GM23338 (cell line): Measurements from ENCODE around the gene CDC42BPG. TPM values are rescaled to one million over a fixed set of nuclear protein-coding genes. Genes with fewer than 3 reads are reported as not detected.

ENCODE experiments used
- ATAC-seq: fragments of 200-7000 bp; cut with Tn5 transposase; 3 replicates; pipeline ENCODE4 v1.9.1; 2020
- DNase-seq: peaks from one replicate; pipeline ENCODE4 v3.0.0-alpha.2; 2015; ENCODE audit warnings: low spot score
- H2AFZ ChIP-seq: fragments of 200-600 bp; sonication (generic); 2 replicates; pipeline ENCODE4 v1.8.0; 2016; ENCODE audit warnings: antibody characterized with exemption, mild to moderate bottlenecking, moderate library complexity
- H3F3A ChIP-seq: fragments of 200-600 bp; sonication (generic); replicated peaks from 2 replicates; pipeline ENCODE4 v1.8.0; 2017; ENCODE audit warnings: antibody characterized with exemption, mixed run types, low read depth
- H3K27ac ChIP-seq: fragments of 200-600 bp; sonication (generic); 2 replicates; pipeline ENCODE4 v1.6.1; 2016; ENCODE audit warnings: low read depth
- H3K27me3 ChIP-seq: fragments of 200-600 bp; sonication (generic); 2 replicates; pipeline ENCODE4 v1.8.0; 2016; ENCODE audit warnings: mild to moderate bottlenecking, mixed run types, moderate library complexity; ENCODE audit not compliant: insufficient read depth
- H3K36me3 ChIP-seq: fragments of 200-600 bp; sonication (generic); 2 replicates; pipeline ENCODE4 v1.8.0; 2016; ENCODE audit warnings: mild to moderate bottlenecking; ENCODE audit not compliant: insufficient read depth
- H3K4me1 ChIP-seq: fragments of 200-600 bp; sonication (generic); 2 replicates; pipeline ENCODE4 v1.8.0; 2016; ENCODE audit warnings: mild to moderate bottlenecking, moderate library complexity; ENCODE audit not compliant: insufficient read depth
- H3K4me2 ChIP-seq: fragments of 200-600 bp; sonication (generic); 2 replicates; pipeline ENCODE4 v1.7.1; 2017; ENCODE audit warnings: mixed run types
- H3K4me3 ChIP-seq: fragments of 200-600 bp; sonication (generic); 2 replicates; pipeline ENCODE4 v1.6.1; 2016; ENCODE audit warnings: mixed run types
- H3K79me2 ChIP-seq: fragments of 200-600 bp; sonication (generic); replicated peaks from 2 replicates; pipeline ENCODE4 v1.8.0; 2017; ENCODE audit warnings: mild to moderate bottlenecking; ENCODE audit not compliant: insufficient read depth
- H3K9me2 ChIP-seq: fragments of 200-600 bp; sonication (generic); 2 replicates; pipeline ENCODE4 v1.8.0; 2017; ENCODE audit not compliant: insufficient read depth
- H4K20me1 ChIP-seq: fragments of 200-600 bp; sonication (generic); replicated peaks from 2 replicates; pipeline ENCODE4 v1.8.0; 2017; ENCODE audit warnings: mild to moderate bottlenecking; ENCODE audit not compliant: insufficient read depth
- H3K27ac Mint-ChIP-seq: 2 replicates; pipeline ENCODE4 v1.8.0; 2020; ENCODE audit warnings: inconsistent platforms, mild to moderate bottlenecking, moderate library complexity, mixed read lengths
- H3K27me3 Mint-ChIP-seq: 3 replicates; pipeline ENCODE4 v1.8.0; 2022; ENCODE audit warnings: low read depth, mild to moderate bottlenecking, moderate library complexity, mixed read lengths, inconsistent platforms; ENCODE audit not compliant: insufficient read depth, poor library complexity
- H3K36me3 Mint-ChIP-seq: 3 replicates; pipeline ENCODE4 v1.8.0; 2021; ENCODE audit warnings: low read depth, mild to moderate bottlenecking, inconsistent platforms, moderate library complexity, mixed read lengths
- H3K4me1 Mint-ChIP-seq: 3 replicates; pipeline ENCODE4 v1.8.0; 2020; ENCODE audit warnings: mild to moderate bottlenecking, inconsistent platforms, mixed read lengths
- H3K4me3 Mint-ChIP-seq: 3 replicates; pipeline ENCODE4 v1.8.0; 2021; ENCODE audit warnings: moderate library complexity, mild to moderate bottlenecking, inconsistent platforms, mixed read lengths
- H3K9me3 Mint-ChIP-seq: 3 replicates; pipeline ENCODE4 v1.8.0; 2020; ENCODE audit warnings: moderate library complexity, mild to moderate bottlenecking, inconsistent platforms, mixed read lengths
- CREB1 ChIP-seq: fragments of 250-450 bp; sonication (Bioruptor Pico); IDR thresholded peaks from 2 replicates; pipeline ENCODE4 v1.5.0; 2020; ENCODE audit warnings: low read depth, mild to moderate bottlenecking, moderate library complexity
- EZH2 ChIP-seq: fragments of 200-600 bp; sonication (generic); IDR thresholded peaks from one replicate; pipeline ENCODE4 v1.8.0; 2017; ENCODE audit warnings: antibody characterized with exemption, mild to moderate bottlenecking, low read depth; ENCODE audit not compliant: unreplicated experiment
- NANOG ChIP-seq: IDR thresholded peaks from 2 replicates; pipeline ENCODE4 v1.6.1; 2016; ENCODE audit warnings: antibody characterized with exemption, borderline replicate concordance
- POLR2AphosphoS5 ChIP-seq: IDR thresholded peaks from 2 replicates; pipeline ENCODE4 v1.6.1; 2016; ENCODE audit warnings: antibody characterized with exemption, low read depth
- STAT1 ChIP-seq: IDR thresholded peaks from one replicate; pipeline ENCODE4 v1.6.1; 2016; ENCODE audit warnings: antibody characterized with exemption; ENCODE audit not compliant: unreplicated experiment
- ZNF331 ChIP-seq: fragments of 250-450 bp; sonication (Bioruptor Pico); IDR thresholded peaks from 2 replicates; pipeline ENCODE4 v1.5.0; 2020; ENCODE audit warnings: low read depth, mild to moderate bottlenecking, moderate library complexity
- polyA plus RNA-seq: library from polyadenylated mRNA; unstranded; fragments of >200 nt; fragmentation: Nextera tagmentation; extraction: Ambion mirVana; gene quantifications from 2 replicates; pipeline ENCODE4 v1.2.1, GENCODE V29; 2016
- total RNA-seq: library from RNA; depleted of rRNA; stranded (reverse); fragments of >200 nt; shearing (Covaris generic); gene quantifications from 2 replicates; pipeline ENCODE4 v1.2.3, GENCODE V29; 2014
- TF ChIP-seq, protein P1 (sequence below): fragments of 250-450 bp; sonication (Bioruptor Pico); IDR thresholded peaks from 2 replicates; pipeline ENCODE4 v1.5.0; 2020; ENCODE audit warnings: mild to moderate bottlenecking, moderate library complexity
- TF ChIP-seq, protein P2 (sequence below), 2 experiments: fragments of 200-600 bp in 1 of 2; sonication (generic) in 1 of 2; conservative IDR thresholded peaks; 2 replicates each; pipeline versions ENCODE4 v1.5.1 to v1.6.1; 2016 to 2017; ENCODE audit warnings: antibody characterized with exemption in 2 of 2, low read depth in 2 of 2, mild to moderate bottlenecking in 2 of 2, moderate library complexity in 1 of 2
- TF ChIP-seq, protein P3 (sequence below): IDR thresholded peaks from 2 replicates; pipeline ENCODE4 v1.6.1; 2016; ENCODE audit warnings: antibody characterized with exemption

The CDC42BPG gene
- total and polyA plus RNA-seq, 2 experiments from 2014 or later = 2.3 to 11.6 TPM

DNA sequence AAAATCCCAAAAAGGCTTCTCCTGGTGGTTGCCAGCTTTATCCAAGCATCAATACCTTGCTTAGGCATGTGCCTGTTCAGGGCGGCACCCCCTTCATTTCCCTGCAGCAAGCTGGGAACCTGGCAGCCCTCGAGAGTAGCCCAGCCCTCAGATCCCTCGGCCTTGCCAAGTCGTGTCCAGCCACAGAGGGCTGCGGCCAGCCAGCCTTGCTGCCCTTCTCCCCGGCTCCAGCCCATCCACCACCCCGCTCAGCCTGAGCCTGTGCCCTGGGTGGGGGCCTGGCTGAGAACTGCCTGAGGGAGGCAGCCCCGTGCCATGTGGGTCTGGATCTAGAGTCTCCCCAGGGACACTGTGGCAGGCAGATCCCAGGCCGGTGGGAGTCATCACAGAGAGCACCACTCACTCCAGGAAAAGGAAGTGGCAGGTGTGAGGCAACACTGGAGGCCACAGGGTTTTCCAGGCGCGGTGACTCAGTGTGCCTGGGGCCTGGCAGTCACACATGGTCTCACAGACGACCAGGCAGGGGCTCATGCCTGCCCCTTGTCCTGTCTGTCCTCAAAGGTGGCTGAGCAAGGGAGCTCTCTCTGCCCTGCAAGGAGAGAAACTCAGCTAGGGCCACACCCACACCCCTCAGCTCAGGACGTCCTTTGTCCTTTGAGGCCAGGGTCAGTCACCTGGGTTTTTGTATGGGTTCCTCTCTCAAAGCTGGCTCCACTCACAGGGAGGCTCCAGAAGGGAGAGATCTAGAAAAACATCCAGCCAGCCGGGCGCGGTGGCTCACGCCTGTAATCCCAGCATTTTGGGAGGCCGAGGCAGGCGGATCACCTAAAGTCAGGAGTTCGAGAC is 12.2 kb upstream of the CDC42BPG start (continued):
- TF ChIP-seq, protein P1, sequence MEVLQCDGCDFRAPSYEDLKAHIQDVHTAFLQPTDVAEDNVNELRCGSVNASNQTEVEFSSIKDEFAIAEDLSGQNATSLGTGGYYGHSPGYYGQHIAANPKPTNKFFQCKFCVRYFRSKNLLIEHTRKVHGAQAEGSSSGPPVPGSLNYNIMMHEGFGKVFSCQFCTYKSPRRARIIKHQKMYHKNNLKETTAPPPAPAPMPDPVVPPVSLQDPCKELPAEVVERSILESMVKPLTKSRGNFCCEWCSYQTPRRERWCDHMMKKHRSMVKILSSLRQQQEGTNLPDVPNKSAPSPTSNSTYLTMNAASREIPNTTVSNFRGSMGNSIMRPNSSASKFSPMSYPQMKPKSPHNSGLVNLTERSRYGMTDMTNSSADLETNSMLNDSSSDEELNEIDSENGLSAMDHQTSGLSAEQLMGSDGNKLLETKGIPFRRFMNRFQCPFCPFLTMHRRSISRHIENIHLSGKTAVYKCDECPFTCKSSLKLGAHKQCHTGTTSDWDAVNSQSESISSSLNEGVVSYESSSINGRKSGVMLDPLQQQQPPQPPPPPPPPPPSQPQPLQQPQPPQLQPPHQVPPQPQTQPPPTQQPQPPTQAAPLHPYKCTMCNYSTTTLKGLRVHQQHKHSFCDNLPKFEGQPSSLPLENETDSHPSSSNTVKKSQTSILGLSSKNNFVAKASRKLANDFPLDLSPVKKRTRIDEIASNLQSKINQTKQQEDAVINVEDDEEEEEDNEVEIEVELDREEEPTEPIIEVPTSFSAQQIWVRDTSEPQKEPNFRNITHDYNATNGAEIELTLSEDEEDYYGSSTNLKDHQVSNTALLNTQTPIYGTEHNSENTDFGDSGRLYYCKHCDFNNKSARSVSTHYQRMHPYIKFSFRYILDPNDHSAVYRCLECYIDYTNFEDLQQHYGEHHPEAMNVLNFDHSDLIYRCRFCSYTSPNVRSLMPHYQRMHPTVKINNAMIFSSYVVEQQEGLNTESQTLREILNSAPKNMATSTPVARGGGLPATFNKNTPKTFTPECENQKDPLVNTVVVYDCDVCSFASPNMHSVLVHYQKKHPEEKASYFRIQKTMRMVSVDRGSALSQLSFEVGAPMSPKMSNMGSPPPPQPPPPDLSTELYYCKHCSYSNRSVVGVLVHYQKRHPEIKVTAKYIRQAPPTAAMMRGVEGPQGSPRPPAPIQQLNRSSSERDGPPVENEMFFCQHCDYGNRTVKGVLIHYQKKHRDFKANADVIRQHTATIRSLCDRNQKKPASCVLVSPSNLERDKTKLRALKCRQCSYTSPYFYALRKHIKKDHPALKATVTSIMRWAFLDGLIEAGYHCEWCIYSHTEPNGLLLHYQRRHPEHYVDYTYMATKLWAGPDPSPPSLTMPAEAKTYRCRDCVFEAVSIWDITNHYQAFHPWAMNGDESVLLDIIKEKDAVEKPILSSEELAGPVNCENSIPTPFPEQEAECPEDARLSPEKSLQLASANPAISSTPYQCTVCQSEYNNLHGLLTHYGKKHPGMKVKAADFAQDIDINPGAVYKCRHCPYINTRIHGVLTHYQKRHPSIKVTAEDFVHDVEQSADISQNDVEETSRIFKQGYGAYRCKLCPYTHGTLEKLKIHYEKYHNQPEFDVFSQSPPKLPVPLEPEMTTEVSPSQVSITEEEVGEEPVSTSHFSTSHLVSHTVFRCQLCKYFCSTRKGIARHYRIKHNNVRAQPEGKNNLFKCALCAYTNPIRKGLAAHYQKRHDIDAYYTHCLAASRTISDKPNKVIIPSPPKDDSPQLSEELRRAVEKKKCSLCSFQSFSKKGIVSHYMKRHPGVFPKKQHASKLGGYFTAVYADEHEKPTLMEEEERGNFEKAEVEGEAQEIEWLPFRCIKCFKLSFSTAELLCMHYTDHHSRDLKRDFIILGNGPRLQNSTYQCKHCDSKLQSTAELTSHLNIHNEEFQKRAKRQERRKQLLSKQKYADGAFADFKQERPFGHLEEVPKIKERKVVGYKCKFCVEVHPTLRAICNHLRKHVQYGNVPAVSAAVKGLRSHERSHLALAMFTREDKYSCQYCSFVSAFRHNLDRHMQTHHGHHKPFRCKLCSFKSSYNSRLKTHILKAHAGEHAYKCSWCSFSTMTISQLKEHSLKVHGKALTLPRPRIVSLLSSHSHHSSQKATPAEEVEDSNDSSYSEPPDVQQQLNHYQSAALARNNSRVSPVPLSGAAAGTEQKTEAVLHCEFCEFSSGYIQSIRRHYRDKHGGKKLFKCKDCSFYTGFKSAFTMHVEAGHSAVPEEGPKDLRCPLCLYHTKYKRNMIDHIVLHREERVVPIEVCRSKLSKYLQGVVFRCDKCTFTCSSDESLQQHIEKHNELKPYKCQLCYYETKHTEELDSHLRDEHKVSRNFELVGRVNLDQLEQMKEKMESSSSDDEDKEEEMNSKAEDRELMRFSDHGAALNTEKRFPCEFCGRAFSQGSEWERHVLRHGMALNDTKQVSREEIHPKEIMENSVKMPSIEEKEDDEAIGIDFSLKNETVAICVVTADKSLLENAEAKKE (CRISPR knock-in tag) = no peak
- TF ChIP-seq EZH2 (no peak), POLR2AphosphoS5 (no peak), STAT1 (no peak), ZNF331 (no peak), NANOG (no peak)

DNA sequence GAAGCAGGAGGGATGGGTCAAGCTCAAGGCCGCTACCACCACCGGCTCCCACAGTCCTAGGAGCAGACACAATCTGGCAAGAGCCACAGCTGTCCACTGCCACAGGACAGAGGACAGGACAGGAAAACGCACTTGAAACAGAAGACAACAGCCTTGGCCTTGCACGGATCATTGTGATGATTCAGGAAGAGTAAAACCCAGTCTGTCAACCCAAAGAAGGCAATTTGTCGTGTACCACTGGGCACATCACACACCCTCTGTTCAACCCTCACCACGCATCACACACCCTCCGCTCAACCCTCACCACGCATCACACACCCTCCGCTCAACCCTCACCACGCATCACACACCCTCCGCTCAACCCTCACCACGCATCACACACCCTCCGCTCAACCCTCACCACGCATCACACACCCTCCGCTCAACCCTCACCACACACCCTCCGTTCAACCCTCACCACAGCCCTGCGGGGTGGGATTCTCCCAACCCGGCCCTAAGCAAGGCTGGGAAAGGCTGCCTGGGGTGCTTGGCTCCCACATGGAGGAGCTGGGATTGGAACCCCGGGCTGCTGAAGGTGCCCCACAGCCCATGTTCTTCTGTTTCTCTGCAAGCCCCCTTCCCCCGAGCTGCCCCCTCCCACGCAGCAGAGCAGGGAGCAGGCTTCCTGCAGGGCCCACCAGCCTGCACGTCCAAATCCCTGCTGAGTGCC is 11.3 kb upstream of the CDC42BPG start:
- H2AFZ ChIP-seq = no peak overlapping the region
- DNase-seq = no peak
- no peaks in the 10 kb centered on the region for H4K20me1 ChIP-seq
- H3K4me1 ChIP-seq = peaks cover 4% of the 10 kb centered on the region; the same call in 1 of the 2 replicates
- H3K27ac ChIP-seq = no peak overlapping the region
- H3K4me1 Mint-ChIP-seq = peaks cover 18% of the 10 kb centered on the region
- H3K36me3 ChIP-seq = no peaks in the 10 kb centered on the region
- no peaks in the 10 kb centered on the region for H3K9me3 Mint-ChIP-seq
- H3K9me2 ChIP-seq = no peaks in the 10 kb centered on the region
- H3K79me2 ChIP-seq = no peaks in the 10 kb centered on the region
- H3K27me3 Mint-ChIP-seq = peaks cover 10% of the 10 kb centered on the region
- H3K4me2 ChIP-seq = no peak overlapping the region
- no peaks in the 10 kb centered on the region; the same call in 2 of the 3 replicates for H3K36me3 Mint-ChIP-seq
- H3F3A ChIP-seq = no peaks in the 10 kb centered on the region
- TF ChIP-seq, protein P2, sequence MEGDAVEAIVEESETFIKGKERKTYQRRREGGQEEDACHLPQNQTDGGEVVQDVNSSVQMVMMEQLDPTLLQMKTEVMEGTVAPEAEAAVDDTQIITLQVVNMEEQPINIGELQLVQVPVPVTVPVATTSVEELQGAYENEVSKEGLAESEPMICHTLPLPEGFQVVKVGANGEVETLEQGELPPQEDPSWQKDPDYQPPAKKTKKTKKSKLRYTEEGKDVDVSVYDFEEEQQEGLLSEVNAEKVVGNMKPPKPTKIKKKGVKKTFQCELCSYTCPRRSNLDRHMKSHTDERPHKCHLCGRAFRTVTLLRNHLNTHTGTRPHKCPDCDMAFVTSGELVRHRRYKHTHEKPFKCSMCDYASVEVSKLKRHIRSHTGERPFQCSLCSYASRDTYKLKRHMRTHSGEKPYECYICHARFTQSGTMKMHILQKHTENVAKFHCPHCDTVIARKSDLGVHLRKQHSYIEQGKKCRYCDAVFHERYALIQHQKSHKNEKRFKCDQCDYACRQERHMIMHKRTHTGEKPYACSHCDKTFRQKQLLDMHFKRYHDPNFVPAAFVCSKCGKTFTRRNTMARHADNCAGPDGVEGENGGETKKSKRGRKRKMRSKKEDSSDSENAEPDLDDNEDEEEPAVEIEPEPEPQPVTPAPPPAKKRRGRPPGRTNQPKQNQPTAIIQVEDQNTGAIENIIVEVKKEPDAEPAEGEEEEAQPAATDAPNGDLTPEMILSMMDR (conservative IDR thresholded peaks at IDR 0.05; ENCODE audit: low read depth in 2 of 2) = no peak
- TF ChIP-seq, protein P3, sequence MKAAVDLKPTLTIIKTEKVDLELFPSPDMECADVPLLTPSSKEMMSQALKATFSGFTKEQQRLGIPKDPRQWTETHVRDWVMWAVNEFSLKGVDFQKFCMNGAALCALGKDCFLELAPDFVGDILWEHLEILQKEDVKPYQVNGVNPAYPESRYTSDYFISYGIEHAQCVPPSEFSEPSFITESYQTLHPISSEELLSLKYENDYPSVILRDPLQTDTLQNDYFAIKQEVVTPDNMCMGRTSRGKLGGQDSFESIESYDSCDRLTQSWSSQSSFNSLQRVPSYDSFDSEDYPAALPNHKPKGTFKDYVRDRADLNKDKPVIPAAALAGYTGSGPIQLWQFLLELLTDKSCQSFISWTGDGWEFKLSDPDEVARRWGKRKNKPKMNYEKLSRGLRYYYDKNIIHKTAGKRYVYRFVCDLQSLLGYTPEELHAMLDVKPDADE = no peak
- TF ChIP-seq NANOG (no peak), CREB1 (CRISPR knock-in tag) (no peak)
- ATAC-seq = no peak
- no peak overlapping the region for H3K4me3 ChIP-seq
- H3K27me3 ChIP-seq = no peaks in the 10 kb centered on the region
- peak overlapping the region; percentile 66; the same call in 1 of the 2 replicates for H3K27ac Mint-ChIP-seq
- no peak overlapping the region for H3K4me3 Mint-ChIP-seq
